Esophagus squamous epithelium (tissue), 4 donors: ENCODE data around the gene PDGFRA.

Experiments
- POLR2A ChIP-seq, 4 donors: fragments of 450-650 bp; IDR thresholded peaks; one replicate each; pipeline ENCODE4 v1.6.1; 2017; ENCODE audit warnings: antibody characterized with exemption in 4 of 4, mild to moderate bottlenecking in 4 of 4, moderate library complexity in 3 of 4
- TF ChIP-seq, protein P1 (sequence below), 6 experiments: fragments of 450-650 bp in 4 of 6; fragments of 200-600 bp in 2 of 6; sonication (generic) in 2 of 6; IDR thresholded peaks; one replicate each; pipeline ENCODE4 v1.5.1; 2016 to 2019; ENCODE audit warnings: antibody characterized with exemption in 6 of 6, mild to moderate bottlenecking in 4 of 6, moderate library complexity in 4 of 6

DNA sequence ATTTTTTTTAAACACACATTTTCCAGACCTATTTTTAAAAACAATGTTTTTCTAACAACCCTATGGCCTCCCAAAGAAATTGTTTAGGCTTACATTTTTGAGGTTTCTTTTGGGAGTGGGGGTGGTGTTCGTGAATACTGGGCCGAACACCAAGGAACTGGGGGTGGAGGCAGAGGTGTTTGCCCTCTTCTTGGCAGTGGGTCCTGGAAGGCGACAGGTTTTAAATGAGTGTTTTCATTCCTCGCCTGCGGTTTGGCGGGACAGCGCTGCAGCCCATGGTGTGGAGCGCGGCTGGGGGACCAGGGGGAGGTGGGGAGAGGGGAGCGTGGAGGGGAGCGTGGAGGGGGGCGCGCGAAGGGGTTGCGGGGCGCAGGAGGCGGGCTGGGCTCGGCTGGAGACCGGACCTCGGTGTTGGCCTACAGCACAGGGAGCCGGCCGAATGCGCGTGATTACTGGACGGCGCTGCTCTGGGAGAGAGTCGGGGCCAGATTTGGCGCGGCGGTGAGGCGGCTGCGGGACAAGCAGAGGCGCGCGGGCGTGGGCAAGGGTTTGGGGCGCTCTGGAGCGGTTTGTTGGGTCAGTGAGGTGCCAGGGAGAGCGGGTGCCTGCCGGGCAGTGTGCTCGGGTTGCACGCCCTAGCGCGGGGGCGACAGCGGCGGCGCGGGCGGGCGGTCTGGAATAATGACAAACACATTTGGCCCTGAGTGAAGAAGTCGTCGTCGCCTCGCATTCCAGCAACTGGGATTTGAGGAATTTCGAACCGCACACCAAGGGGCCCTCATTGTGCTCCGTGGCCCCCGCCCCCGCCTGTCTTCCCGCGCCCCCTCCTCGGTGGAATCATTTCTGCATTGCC, 764 bp downstream of the PDGFRA start:
- TF ChIP-seq, protein P1, sequence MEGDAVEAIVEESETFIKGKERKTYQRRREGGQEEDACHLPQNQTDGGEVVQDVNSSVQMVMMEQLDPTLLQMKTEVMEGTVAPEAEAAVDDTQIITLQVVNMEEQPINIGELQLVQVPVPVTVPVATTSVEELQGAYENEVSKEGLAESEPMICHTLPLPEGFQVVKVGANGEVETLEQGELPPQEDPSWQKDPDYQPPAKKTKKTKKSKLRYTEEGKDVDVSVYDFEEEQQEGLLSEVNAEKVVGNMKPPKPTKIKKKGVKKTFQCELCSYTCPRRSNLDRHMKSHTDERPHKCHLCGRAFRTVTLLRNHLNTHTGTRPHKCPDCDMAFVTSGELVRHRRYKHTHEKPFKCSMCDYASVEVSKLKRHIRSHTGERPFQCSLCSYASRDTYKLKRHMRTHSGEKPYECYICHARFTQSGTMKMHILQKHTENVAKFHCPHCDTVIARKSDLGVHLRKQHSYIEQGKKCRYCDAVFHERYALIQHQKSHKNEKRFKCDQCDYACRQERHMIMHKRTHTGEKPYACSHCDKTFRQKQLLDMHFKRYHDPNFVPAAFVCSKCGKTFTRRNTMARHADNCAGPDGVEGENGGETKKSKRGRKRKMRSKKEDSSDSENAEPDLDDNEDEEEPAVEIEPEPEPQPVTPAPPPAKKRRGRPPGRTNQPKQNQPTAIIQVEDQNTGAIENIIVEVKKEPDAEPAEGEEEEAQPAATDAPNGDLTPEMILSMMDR (IDR thresholded peaks at IDR 0.05), result no peak
- no peak for TF ChIP-seq POLR2A (IDR thresholded peaks at IDR 0.05)
